LNCAP (cell line): ENCODE results near the gene FAM25A.

Experiments
- TF ChIP-seq, protein P1 (sequence below): fragments of 450-650 bp; IDR thresholded peaks from 2 replicates; pipeline ENCODE4 v1.5.1; 2017; ENCODE audit warnings: mild to moderate bottlenecking

FAM25A gene

DNA sequence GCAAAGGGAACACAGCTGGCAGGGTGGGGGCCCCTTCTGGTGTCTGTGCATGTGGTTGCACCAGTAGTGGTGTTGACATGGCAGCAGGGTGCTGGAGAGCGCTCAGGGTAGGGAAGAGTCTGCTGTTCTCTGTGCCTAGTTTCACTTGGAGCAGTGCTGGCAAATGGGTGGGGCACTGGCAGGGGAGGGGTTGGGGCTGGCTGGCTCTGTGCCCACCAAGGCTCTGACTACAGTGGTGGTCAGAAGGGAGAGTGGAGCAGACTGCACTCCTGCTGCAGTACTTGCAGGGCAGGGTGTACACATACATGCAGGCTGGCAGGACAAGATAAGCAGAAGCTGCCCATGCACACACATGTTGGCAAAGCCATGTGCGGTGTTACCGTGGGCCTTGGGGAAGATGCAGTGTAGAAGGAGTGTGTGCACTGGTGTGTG is 18.2 kb downstream of the FAM25A start:
- TF ChIP-seq, protein P1, sequence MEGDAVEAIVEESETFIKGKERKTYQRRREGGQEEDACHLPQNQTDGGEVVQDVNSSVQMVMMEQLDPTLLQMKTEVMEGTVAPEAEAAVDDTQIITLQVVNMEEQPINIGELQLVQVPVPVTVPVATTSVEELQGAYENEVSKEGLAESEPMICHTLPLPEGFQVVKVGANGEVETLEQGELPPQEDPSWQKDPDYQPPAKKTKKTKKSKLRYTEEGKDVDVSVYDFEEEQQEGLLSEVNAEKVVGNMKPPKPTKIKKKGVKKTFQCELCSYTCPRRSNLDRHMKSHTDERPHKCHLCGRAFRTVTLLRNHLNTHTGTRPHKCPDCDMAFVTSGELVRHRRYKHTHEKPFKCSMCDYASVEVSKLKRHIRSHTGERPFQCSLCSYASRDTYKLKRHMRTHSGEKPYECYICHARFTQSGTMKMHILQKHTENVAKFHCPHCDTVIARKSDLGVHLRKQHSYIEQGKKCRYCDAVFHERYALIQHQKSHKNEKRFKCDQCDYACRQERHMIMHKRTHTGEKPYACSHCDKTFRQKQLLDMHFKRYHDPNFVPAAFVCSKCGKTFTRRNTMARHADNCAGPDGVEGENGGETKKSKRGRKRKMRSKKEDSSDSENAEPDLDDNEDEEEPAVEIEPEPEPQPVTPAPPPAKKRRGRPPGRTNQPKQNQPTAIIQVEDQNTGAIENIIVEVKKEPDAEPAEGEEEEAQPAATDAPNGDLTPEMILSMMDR = no peak

DNA sequence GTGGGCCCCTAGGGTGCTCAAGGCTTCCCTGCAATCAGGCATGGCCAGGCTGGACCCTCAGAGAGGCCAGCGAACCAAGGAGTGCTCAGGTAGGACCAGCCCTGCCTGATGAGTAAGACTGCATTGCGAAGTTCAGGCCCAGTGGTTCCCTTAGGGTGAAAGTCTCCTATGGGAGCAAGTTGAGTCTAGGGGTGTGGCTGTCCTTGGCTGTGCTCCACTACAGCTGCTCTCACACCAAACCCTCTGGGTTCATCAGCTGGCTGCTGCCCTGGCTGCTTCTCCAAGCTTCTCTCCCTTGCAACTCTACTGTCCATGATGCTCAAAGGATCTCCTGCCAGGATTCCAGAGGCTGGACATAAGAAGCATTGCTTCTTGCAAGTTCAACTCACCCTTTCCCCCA is 18.7 kb downstream of the FAM25A start:
- TF ChIP-seq, protein P1 = no peak

DNA sequence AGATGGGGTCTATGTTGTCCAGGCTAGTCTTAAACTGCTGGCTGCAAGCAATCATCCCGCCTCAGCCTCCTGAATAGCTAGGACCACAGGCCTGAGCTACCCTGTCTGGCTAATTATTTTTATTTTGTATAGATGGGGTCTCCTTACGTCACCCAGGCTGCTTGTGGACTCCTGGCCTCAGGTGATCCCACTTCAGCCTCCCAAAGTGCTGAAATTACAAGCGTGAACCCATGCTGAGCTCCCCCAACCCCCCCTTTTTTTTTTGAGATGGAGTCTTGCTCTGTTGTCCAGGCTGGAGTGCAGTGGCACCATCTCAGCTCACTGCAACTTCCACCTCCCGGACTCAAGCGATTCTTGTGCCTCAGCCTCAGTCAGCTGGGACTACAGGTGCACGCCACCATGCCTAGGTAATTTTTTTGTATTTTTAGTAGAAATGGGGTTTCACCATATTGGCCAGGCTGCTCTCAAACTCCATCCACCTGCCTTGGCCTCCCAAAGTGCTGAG is 25.4 kb downstream of the FAM25A start:
- TF ChIP-seq, protein P1 = no peak

DNA sequence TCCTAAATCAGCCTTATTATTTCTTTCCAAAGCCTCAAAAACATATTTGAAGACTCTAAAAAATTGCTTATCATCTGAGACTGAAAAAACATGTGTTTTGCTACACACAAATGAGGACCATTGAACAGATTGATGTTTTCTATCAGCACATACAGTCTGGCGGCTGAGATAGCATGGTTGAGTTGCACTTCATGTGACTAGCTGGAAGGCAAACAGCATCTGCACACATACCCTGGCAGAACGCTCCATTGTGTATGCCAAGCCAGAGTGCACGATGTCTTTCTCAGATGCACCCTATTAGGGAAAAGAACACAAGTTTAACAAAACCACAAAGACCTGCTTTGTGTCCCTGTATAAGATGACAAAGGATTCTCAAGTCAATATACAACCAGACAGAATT is 33.0 kb downstream of the FAM25A start:
- TF ChIP-seq, protein P1 = no peak

DNA sequence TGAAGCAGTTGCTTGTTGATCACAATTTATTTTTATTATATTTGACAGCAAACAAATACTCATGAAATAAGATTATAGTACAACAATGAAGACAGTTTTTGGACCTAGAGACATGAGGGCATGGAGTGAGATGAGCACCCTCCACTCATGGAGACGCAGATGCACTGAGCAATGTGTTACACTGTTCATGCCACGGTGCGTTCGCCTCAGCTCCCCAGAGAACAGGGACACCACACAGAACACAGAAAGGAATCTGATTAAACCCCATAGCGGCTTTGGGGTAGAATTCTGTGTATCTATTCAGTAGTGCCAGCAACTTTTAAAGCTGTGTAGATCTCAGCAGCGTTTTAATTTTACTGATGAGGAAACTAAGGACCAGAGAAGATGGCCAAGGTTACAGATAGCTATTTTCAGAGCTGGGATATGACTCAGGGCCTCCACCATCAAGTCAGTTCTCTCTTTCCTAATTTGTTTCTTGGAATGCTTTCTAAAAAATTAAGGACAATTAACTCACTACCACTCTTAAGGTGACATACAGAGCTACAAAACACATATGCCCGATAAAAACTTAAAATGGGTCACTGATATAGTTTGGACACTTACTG is 33.6 kb downstream of the FAM25A start:
- TF ChIP-seq, protein P1 = no peak

DNA sequence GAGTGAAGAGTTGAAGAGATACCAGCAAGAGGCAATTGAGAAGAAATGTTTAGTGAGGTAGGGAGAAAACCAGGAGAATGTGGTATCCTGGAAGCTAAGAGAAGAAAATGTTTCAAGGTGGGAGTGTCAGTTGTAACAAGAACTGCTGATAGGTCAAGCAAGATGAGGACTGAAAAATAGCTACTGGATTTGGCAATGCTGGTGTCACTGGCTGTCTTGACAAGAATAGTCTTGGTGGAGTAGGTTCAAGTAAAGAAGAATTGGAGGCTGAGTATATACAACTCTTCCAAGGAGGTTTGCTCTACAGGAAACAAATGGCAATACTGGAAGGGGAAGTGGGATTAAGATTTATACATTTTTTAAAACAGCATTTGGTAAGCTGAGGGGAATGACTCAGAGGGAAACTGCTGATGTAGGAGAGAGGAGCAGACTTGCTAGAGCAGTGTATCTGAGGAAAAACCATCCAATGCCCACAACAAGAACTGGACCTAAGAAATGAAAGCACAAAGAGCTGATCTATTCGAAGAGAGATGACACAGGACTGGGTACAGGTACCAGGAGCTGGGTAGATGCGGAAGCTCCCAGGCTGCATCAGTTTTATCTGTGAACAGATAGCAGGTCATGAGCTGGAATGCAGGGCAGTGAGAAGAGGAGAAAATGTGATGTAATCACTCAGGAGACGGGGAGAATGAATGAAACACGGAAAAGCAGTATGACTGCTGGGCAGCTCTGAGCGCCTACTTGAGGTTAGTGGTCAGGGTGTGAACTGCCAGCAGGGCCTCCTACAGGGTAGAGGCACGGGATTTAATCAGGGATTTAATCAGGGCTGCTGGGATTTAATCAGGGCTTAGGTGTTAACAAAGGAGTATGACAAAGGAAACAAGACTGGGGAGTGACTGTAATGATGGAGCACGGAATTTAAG is 34.5 kb downstream of the FAM25A start:
- TF ChIP-seq, protein P1 = no peak

DNA sequence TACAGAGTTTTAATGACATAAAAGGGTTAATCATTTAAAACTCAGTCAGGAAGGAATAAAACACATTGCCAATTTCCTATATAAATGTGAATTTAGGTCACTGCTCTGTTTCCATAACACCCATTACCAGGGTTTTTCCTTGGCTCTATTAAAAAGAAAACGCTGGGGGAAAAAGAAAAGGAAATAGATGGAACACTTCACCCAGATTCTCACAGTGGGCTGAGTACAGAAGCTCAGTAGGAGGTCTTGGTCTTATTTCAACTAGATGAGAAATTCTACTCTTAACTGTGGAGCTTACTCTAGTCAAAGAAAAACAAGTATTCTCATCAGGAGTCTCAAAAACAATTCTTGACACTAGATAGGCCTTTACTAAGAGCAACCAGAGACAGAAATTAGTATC is 38.1 kb downstream of the FAM25A start:
- TF ChIP-seq, protein P1 = no peak
